ENCODE measurements around the gene TNFRSF19.

TNFRSF19 gene

GRCh38 chr13:23686948-23687347 lies 116.7 kb downstream of the TNFRSF19 start:
- no peak for DNase-seq (ENCODE audit: low spot score)
- H3K27ac ChIP-seq, result no peak overlapping the region
- POLR2A ChIA-PET (ENCODE audit: low non-redundant PET), result no interaction called here
- CTCF ChIA-PET, result no interaction called here
- TF ChIP-seq CTCF (conservative IDR thresholded peaks at IDR 0.05; ENCODE audit: low read depth), result no peak

DNA sequence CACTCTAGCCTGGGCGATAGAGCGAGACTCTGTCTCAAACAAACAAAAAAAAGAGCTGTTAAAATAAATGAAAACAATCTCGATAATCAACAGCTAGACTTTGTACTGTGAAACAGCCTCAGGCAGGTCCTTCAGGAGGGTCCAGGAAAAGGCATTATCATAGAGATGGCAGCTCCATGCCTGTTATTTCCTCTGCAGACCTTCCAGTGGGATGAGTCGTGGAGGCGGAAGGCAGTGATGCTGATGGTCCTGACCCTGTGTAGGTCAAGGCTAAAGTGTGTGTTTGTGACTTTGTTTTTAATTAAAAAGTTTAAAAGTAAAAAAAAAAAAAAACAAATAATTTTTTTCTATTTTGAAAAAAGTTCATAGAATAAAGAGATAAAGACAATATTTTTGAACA lies 117.4 kb downstream of the TNFRSF19 start:
- TF ChIP-seq CTCF (conservative IDR thresholded peaks at IDR 0.05; ENCODE audit: low read depth), result no peak
- POLR2A ChIA-PET (ENCODE audit: low non-redundant PET), result no interaction called here
- no peak overlapping the region for H3K27ac ChIP-seq
- CTCF ChIA-PET, result no interaction called here
- no peak for DNase-seq (ENCODE audit: low spot score)

- DNase-seq (ENCODE audit: low spot score), result no peak
- ChIA-PET CTCF (interaction anchor here (0.7 kb wide), 1 partner anchor 60 kb away, joined by 4 read pairs; no protein-coding TSS in a partner anchor), POLR2A (ENCODE audit: low non-redundant PET) (no interaction called here)
- no peak for TF ChIP-seq CTCF (conservative IDR thresholded peaks at IDR 0.05; ENCODE audit: low read depth)
- no peak overlapping the region for H3K27ac ChIP-seq
These were observed 118.1 kb downstream of the TNFRSF19 start for GRCh38 chr13:23688336-23688735.

GRCh38 chr13:23690668-23691067 lies 120.5 kb downstream of the TNFRSF19 start:
- POLR2A ChIA-PET (ENCODE audit: low non-redundant PET), result no interaction called here
- CTCF ChIA-PET, result no interaction called here
- DNase-seq (ENCODE audit: low spot score), result no peak
- no peak for TF ChIP-seq CTCF (conservative IDR thresholded peaks at IDR 0.05; ENCODE audit: low read depth)
- no peak overlapping the region for H3K27ac ChIP-seq

DNA sequence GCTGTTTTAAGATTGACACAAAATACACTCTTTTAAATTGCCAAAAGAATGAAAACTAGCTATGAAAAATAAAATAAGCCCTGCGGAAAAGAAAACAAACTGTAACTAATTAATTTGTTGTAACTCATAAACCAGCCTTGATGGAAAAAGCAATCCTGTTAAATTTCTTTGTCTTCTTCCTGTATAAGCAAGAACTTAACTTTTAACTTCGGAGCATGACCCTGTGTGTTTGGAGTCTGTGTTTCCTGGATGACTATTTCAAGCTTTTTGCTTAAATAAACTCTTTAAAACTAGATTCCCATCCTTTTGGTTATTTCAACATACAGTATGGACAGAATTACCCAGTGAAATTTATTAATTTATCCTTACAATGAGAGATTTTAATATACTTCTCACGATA lies 122.6 kb downstream of the TNFRSF19 start:
- no peak for DNase-seq (ENCODE audit: low spot score)
- TF ChIP-seq CTCF (conservative IDR thresholded peaks at IDR 0.05; ENCODE audit: low read depth), result no peak
- H3K27ac ChIP-seq, result no peak overlapping the region
- POLR2A ChIA-PET (ENCODE audit: low non-redundant PET), result no interaction called here
- CTCF ChIA-PET, result no interaction called here

DNA sequence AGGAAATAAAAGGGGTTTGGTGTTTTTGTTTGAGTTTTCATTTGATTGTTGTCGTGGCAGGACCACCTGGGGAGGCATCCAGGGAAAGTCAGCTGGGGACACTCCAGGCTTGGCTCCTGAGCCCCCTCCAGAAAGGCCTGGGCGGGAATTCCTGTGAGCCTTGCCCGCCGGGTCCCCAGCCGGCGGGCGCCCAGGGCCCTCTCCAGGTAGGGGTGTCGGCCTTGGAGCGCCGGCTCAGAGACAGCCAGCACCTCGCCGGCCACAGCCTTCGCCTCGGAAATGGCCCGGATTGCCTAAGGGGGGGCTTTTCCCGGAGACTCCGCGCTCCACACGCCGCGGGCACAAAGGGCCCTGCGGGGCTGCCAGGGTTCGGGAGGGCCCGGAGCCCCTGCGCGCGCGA lies 125.0 kb downstream of the TNFRSF19 start:
- no peak overlapping the region for H3K27ac ChIP-seq
- ChIA-PET POLR2A (ENCODE audit: low non-redundant PET) (no interaction called here), CTCF (no interaction called here)
- no peak for TF ChIP-seq CTCF (conservative IDR thresholded peaks at IDR 0.05; ENCODE audit: low read depth)
- DNase-seq (ENCODE audit: low spot score), result no peak
